Endothelial cell of umbilical vein (primary cell): Measurements from ENCODE around the gene NME7. TPM values are rescaled to one million over a fixed set of nuclear protein-coding genes. Genes with fewer than 3 reads are reported as not detected.

Experiments used
- BruUV-seq: library from RNA; stranded (reverse); fragments of 400-500 nt; replicated peaks from 2 replicates; lab custom pipeline; 2021; lab: Mats Ljungman, UMichigan
- CTCF ChIA-PET: fragments of 300-600, 350-600 bp; sonication (Branson Sonifier 250); formaldehyde crosslinking; loops from one replicate; lab custom pipeline; 2021; ENCODE audit warnings: antibody characterized with exemption, inconsistent platforms; lab: Charles Lee
- POLR2A ChIA-PET: fragments of 300-600, 350-600 bp; sonication (Branson Sonifier 250); formaldehyde crosslinking; loops from one replicate; lab custom pipeline; 2021; ENCODE audit warnings: antibody characterized with exemption, inconsistent platforms; lab: Charles Lee
- DNase-seq: peaks from one replicate; pipeline ENCODE4 v3.0.0-alpha.2; 2011; ENCODE audit warnings: low read depth, low spot score
- FAIRE-seq: peaks from 2 replicates; lab custom pipeline; 2011; peaks lifted over from hg19 to GRCh38; lab: Jason Lieb, UNC
- H2AFZ ChIP-seq: 2 replicates; pipeline ENCODE4 v1.6.0; 2012; ENCODE audit warnings: low read depth, low read length, control low read depth, inconsistent platforms
- H3K27ac ChIP-seq: 2 replicates; pipeline ENCODE4 v1.5.1; 2011; ENCODE audit warnings: low read depth, mild to moderate bottlenecking, control low read depth, low read length, moderate library complexity; ENCODE audit not compliant: insufficient read depth
- H3K27me3 ChIP-seq, 2 experiments: 2 replicates each; pipeline versions ENCODE4 v1.6.0 to v1.6.1; 2011; ENCODE audit warnings: low read length in 2 of 2, mixed read lengths in 1 of 2; ENCODE audit not compliant: control insufficient read depth in 2 of 2, insufficient read depth in 2 of 2
- H3K36me3 ChIP-seq, 2 experiments: 2 replicates in 1 of 2; 3 replicates in 1 of 2; pipeline ENCODE4 v1.5.1; 2011; ENCODE audit warnings: low read length in 2 of 2, mild to moderate bottlenecking in 1 of 2, moderate library complexity in 1 of 2; ENCODE audit not compliant: control insufficient read depth in 2 of 2, insufficient read depth in 2 of 2; ENCODE audit errors: extremely low read depth in 1 of 2
- H3K4me1 ChIP-seq: 3 replicates; pipeline ENCODE4 v1.5.1; 2011; ENCODE audit warnings: mild to moderate bottlenecking, low read length; ENCODE audit not compliant: control insufficient read depth, insufficient read depth; ENCODE audit errors: extremely low read depth
- H3K4me2 ChIP-seq: 2 replicates; pipeline ENCODE4 v1.6.1; 2011; ENCODE audit warnings: low read length, control low read depth, mixed read lengths; ENCODE audit not compliant: insufficient read depth
- H3K4me3 ChIP-seq, 3 experiments: fragments of 200-600 bp in 1 of 3; sonication (generic), shearing (Covaris generic) in 1 of 3; replicated peaks in 1 of 3; 2 replicates each; pipeline ENCODE4 v1.5.1; 2011 to 2016; ENCODE audit warnings: control low read depth in 3 of 3, low read length in 3 of 3, mild to moderate bottlenecking in 2 of 3, inconsistent platforms in 1 of 3, low read depth in 1 of 3, moderate library complexity in 1 of 3; ENCODE audit not compliant: insufficient read depth in 1 of 3
- H3K79me2 ChIP-seq: 2 replicates; pipeline ENCODE4 v1.6.0; 2012; ENCODE audit warnings: low read length, inconsistent platforms; ENCODE audit not compliant: control insufficient read depth, insufficient read depth
- H3K9ac ChIP-seq: replicated peaks from 2 replicates; pipeline ENCODE3; 2011; ENCODE audit warnings: low read length, control low read depth; ENCODE audit not compliant: insufficient read depth; ENCODE audit errors: extremely low read depth
- H3K9me1 ChIP-seq: replicated peaks from 3 replicates; pipeline ENCODE4 v1.6.0; 2011; ENCODE audit warnings: mild to moderate bottlenecking, low read length; ENCODE audit not compliant: control insufficient read depth, insufficient read depth; ENCODE audit errors: extremely low read depth
- H3K9me3 ChIP-seq: replicated peaks from 2 replicates; pipeline ENCODE4 v1.5.1; 2012; ENCODE audit warnings: low read length, inconsistent platforms; ENCODE audit not compliant: control insufficient read depth, insufficient read depth
- H4K20me1 ChIP-seq: replicated peaks from 2 replicates; pipeline ENCODE3; 2011; ENCODE audit warnings: mild to moderate bottlenecking, low read length; ENCODE audit not compliant: control insufficient read depth, insufficient read depth; ENCODE audit errors: extremely low read depth
- CTCF ChIP-seq, 2 donors: IDR thresholded peaks; 1 replicate in 1 of 2; 2 replicates in 1 of 2; pipeline ENCODE4 v1.5.1; 2011; ENCODE audit warnings: low read length in 2 of 2, mild to moderate bottlenecking in 2 of 2, moderate library complexity in 2 of 2, control low read depth in 1 of 2, inconsistent platforms in 1 of 2, low read depth in 1 of 2; ENCODE audit not compliant: insufficient read depth in 1 of 2; ENCODE audit errors: extremely low read depth in 1 of 2
- EZH2 ChIP-seq: IDR thresholded peaks from 2 replicates; pipeline ENCODE4 v1.6.1; 2012; ENCODE audit warnings: borderline replicate concordance, low read depth, mild to moderate bottlenecking, moderate library complexity, low read length, inconsistent platforms; ENCODE audit not compliant: severe bottlenecking
- FOS ChIP-seq: IDR thresholded peaks from 2 replicates; pipeline ENCODE4 v1.6.1; 2011; ENCODE audit warnings: mild to moderate bottlenecking, low read length, moderate library complexity, borderline replicate concordance; ENCODE audit not compliant: insufficient read depth
- GATA2 ChIP-seq: IDR thresholded peaks from 2 replicates; pipeline ENCODE4 v1.7.0; 2011; ENCODE audit warnings: low read depth, mild to moderate bottlenecking, moderate library complexity, mixed read lengths, low read length; ENCODE audit not compliant: insufficient read length, insufficient read depth
- JUN ChIP-seq: IDR thresholded peaks from 2 replicates; pipeline ENCODE4 v1.6.1; 2011; ENCODE audit warnings: borderline replicate concordance, low read depth; ENCODE audit not compliant: insufficient read length, insufficient read depth
- MAX ChIP-seq: IDR thresholded peaks from 2 replicates; pipeline ENCODE4 v1.6.1; 2011; ENCODE audit not compliant: insufficient read depth, insufficient read length
- MYC ChIP-seq: IDR thresholded peaks from one replicate; pipeline ENCODE4 v1.6.1; 2011; ENCODE audit warnings: mild to moderate bottlenecking, low read depth, low read length
- POLR2A ChIP-seq: IDR thresholded peaks from 2 replicates; pipeline ENCODE4 v1.6.1; 2012; ENCODE audit warnings: low read depth, mild to moderate bottlenecking, control low read depth, low read length
- POLR2AphosphoS5 ChIP-seq: IDR thresholded peaks from 2 replicates; pipeline ENCODE4 v1.6.1; 2012; ENCODE audit warnings: low read depth, mild to moderate bottlenecking, control low read depth, low read length, moderate library complexity; ENCODE audit not compliant: insufficient read depth
- dilution Hi-C: fragments of 300-500 bp; cut with MboI; formaldehyde crosslinking; loops from one replicate; pipeline ENCODE4 v1.15.0; 2019; ENCODE audit warnings: low sequenced_read_pairs; ENCODE audit not compliant: extremely low pct_ligation_motif_present
- intact Hi-C: fragments of 100-400 bp; cut with micrococcal nuclease; formaldehyde crosslinking; loops from one replicate; pipeline ENCODE4 v1.10.0; 2022
- polyA plus RNA-seq, 4 experiments: library from polyadenylated mRNA; depleted of rRNA in 3 of 4; stranded (reverse) in 3 of 4; unstranded in 1 of 4; fragments of >200 nt; gene quantifications; 2 replicates each; pipeline versions ENCODE4 v1.2.1 to v1.2.3, GENCODE V29; 2011 to 2012; ENCODE audit warnings: missing spikeins in 1 of 4
- total RNA-seq: library from RNA; stranded (reverse); gene quantifications from 2 replicates; pipeline ENCODE4 v1.2.3, GENCODE V29; 2021

Gene NME7
- total and polyA plus RNA-seq, 2 donors (not counting 3 experiments of a cell fraction or from before 2014, with no cell fraction given), result 16.5 to 25.3 TPM

DNA sequence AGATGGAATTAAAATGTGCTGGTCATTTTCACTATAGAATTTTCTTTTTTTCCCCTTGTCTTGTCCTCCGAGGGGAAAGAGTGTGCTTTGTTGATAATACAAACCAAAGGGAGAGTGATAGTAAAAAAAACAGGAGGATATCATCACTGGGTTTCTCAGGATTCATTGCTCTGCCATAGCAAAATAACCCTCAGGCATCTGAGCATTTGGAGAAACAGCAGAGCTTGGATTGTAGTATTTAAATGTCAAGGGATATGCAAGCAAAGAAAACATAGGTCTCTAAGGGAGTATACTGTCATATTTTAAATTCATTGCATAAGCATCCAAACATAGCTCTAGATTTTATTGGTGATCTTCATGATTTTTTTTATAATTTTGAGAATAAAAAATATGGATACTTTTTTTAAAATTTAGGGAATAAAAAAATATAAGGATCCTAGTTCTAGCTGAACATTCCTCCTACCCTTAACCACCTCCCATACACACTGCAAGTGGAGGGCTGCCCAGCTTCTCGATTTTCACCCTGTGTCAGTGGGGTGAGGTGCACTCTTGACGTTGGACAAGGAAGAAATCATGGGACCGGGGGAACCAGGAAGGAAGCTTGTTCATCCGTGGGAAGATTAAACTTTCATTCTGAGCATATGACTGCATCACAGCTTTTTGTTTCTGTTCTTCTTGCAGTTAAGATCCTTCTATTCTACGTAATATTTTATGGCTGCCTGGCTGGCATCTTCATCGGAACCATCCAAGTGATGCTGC is 256.7 kb downstream of the NME7 start:
- peaks cover 68% of the 10 kb centered on the region for H3K4me1 ChIP-seq
- H4K20me1 ChIP-seq, result no peaks in the 10 kb centered on the region
- H3K9me3 ChIP-seq, result no peaks in the 10 kb centered on the region
- intact Hi-C loops, result loop anchor here (10.0 kb wide), 2 partner anchors 684 to 886 kb away; partner anchors contain the start of genes METTL18 and SFT2D2
- TSS peak; percentile 47 for BruUV-seq
- dilution Hi-C loops, result no loop called here
- H2AFZ ChIP-seq, result no peak overlapping the region
- H3K9me1 ChIP-seq, result no peaks in the 10 kb centered on the region
- peak; percentile 50 for FAIRE-seq
- peak overlapping the region; percentile 89 for H3K27ac ChIP-seq
- H3K4me2 ChIP-seq, result peak overlapping the region; percentile 96
- TF ChIP-seq FOS (peak; percentile 5), MAX (no peak), GATA2 (no peak), EZH2 (no peak), JUN (peak; percentile 13), POLR2AphosphoS5 (no peak), CTCF (IDR thresholded peaks at IDR 0.05; ENCODE audit: extremely low read depth in 1 of 2, insufficient read depth in 1 of 2, low read depth in 1 of 2, low read length in 2 of 2) (no peak), POLR2A (no peak), MYC (no peak)
- CTCF ChIA-PET, result interaction anchor here (0.9 to 5.6 kb wide), 7 partner anchors 9 to 508 kb away, joined by 3 to 41 read pairs (median 6); no protein-coding TSS in a partner anchor
- H3K4me3 ChIP-seq, result peak overlapping the region in 1 of 3 experiments; percentile 15
- DNase-seq, result peak; percentile 54
- no peaks in the 10 kb centered on the region for H3K27me3 ChIP-seq
- POLR2A ChIA-PET, result no interaction called here
- no peaks in the 10 kb centered on the region for H3K36me3 ChIP-seq
- H3K79me2 ChIP-seq, result peaks cover 63% of the 10 kb centered on the region
- peak overlapping the region; percentile 8 for H3K9ac ChIP-seq
